Measurements from ENCODE around the gene LAG3. TPM values are rescaled to one million over a fixed set of nuclear protein-coding genes. Genes with fewer than 3 reads are reported as not detected.

Gene LAG3
- polyA plus RNA-seq, 1 of the 3 experiments (the other 2 are of a cell fraction) = 0.72 TPM

GRCh38 chr12:6778574-6779550, 6.5 kb downstream of the LAG3 start (continued):
- TF ChIP-seq FOXJ3 (CRISPR knock-in tag; IDR thresholded peaks at IDR 0.05) (peak; percentile 70; the same call in 1 of the 2 replicates), MXI1 (IDR thresholded peaks at IDR 0.05; ENCODE audit: low read depth, low read length) (peak; percentile 88), FOSL2 (IDR thresholded peaks at IDR 0.05; ENCODE audit: borderline replicate concordance, low read depth) (no peak), SIN3A (IDR thresholded peaks at IDR 0.05; ENCODE audit: borderline replicate concordance, low read depth, low read length) (peak; percentile 83; the same call in 1 of the 2 replicates), ZBTB33 (IDR thresholded peaks at IDR 0.05; ENCODE audit: borderline replicate concordance, low read depth) (no peak), TEAD4 (IDR thresholded peaks at IDR 0.05; ENCODE audit: borderline replicate concordance, insufficient read depth) (no peak), POLR2AphosphoS5 (IDR thresholded peaks at IDR 0.05; ENCODE audit: low read depth, low read length) (peak; percentile 22; the same call in 1 of the 2 replicates), MEF2A (IDR thresholded peaks at IDR 0.05; ENCODE audit: borderline replicate concordance, low read depth) (no peak), USF2 (IDR thresholded peaks at IDR 0.05; ENCODE audit: borderline replicate concordance, low read depth, low read length) (no peak)

DNA sequence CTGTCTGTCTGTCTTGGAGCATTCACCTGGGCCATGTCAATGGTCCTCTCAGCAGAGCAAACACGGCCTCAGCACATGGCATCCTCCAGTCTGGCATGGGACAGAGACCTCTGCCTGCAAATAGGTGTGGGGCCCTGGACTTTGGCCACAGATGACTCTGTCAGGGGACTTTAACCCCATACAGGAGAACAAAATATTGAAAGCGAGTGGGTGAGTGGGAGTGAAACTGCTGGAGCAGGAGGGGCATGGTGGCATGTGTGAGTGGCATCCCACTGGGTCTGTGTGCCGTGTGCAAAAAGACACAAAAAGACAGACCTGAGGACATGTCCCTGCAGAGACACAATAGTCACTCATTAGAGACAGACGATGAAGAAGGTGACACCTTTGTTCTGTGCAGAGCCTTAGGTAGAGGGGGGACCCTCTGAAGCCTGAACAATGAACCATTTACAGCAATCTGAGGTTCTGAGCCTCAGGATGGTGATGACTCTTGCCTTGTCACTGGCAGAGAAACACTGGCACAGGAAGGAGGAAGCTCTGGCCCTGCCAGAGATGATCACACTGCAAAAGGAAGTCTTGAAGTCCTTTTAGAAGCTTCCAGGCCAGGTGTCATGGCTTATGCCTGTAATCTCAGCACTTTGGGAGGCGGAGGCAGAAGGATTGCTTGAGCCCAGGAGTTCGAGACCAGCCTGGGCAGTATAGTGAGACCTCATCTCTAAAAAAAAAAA, 7.5 kb downstream of the LAG3 start:
- H3K27me3 ChIP-seq (ENCODE audit: insufficient read depth) = no peaks in the 10 kb centered on the region
- 73% methylated on average over 6 of the region's 6 CpGs for WGBS (ENCODE audit: low lambda C conversion rate)

More for the DNA sequence above, 7.5 kb downstream of the LAG3 start:
- Histone ChIP-seq H3K4me3 (ENCODE audit: low read depth in 2 of 2, low read length in 1 of 2) (no peak overlapping the region), H3K9me3 (no peaks in the 10 kb centered on the region), H3K79me2 (ENCODE audit: insufficient read depth) (no peaks in the 10 kb centered on the region), H3K9me2 (no peaks in the 10 kb centered on the region), H2AFZ (ENCODE audit: low read depth) (no peak overlapping the region), H3K4me1 (ENCODE audit: control insufficient read depth in 1 of 2, insufficient read depth in 2 of 2, low read depth in 1 of 2, low read length in 1 of 2) (peaks cover 0 to 8% of the 10 kb centered on the region in 2 experiments; a peak in 1 of 4 replicates), H3F3A (replicated peaks; ENCODE audit: insufficient read depth) (peaks cover 7% of the 10 kb centered on the region), H3K36me3 (replicated peaks in 1 of 2; ENCODE audit: control insufficient read depth in 1 of 2, insufficient read depth in 2 of 2, low read length in 1 of 2) (peaks cover 4 to 5% of the 10 kb centered on the region in 2 experiments), H3K27ac (ENCODE audit: low read depth in 2 of 2, low read length in 1 of 2) (no peak overlapping the region), H4K20me1 (ENCODE audit: insufficient read depth) (no peaks in the 10 kb centered on the region), H3K4me2 (no peak overlapping the region), H3K9ac (no peak overlapping the region)
- POLR2A ChIA-PET = interaction anchor here (1.3 to 2.5 kb wide), 2 partner anchors 26 to 27 kb away, joined by 4 to 25 read pairs; partner anchors contain the start of gene MLF2
- DNase-seq = no peak
- no peak for TF ChIP-seq POLR2AphosphoS5 (IDR thresholded peaks at IDR 0.05; ENCODE audit: low read depth, low read length)
- TF ChIP-seq USF1 (IDR thresholded peaks at IDR 0.05; ENCODE audit: borderline replicate concordance, low read depth) = no peak
- no peak for TF ChIP-seq SIN3A (IDR thresholded peaks at IDR 0.05; ENCODE audit: borderline replicate concordance, low read depth, low read length)
- no peak for TF ChIP-seq RXRA (IDR thresholded peaks at IDR 0.05; ENCODE audit: borderline replicate concordance, low read depth)
- TF ChIP-seq NRF1 (IDR thresholded peaks at IDR 0.05; ENCODE audit: low read depth, low read length) = no peak
- TF ChIP-seq FOXM1 (IDR thresholded peaks at IDR 0.05; ENCODE audit: low read depth) = no peak
- TF ChIP-seq EP300 (IDR thresholded peaks at IDR 0.05; ENCODE audit: borderline replicate concordance in 1 of 2, low read depth in 1 of 2, low read length in 1 of 2) = no peak
- no peak for TF ChIP-seq TEAD4 (IDR thresholded peaks at IDR 0.05; ENCODE audit: borderline replicate concordance, insufficient read depth)
- TF ChIP-seq, protein P1, sequence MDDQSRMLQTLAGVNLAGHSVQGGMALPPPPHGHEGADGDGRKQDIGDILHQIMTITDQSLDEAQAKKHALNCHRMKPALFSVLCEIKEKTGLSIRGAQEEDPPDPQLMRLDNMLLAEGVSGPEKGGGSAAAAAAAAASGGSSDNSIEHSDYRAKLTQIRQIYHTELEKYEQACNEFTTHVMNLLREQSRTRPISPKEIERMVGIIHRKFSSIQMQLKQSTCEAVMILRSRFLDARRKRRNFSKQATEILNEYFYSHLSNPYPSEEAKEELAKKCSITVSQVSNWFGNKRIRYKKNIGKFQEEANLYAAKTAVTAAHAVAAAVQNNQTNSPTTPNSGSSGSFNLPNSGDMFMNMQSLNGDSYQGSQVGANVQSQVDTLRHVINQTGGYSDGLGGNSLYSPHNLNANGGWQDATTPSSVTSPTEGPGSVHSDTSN (IDR thresholded peaks at IDR 0.05) = no peak
- TF ChIP-seq RCOR1 (IDR thresholded peaks at IDR 0.05; ENCODE audit: low read length) = no peak
- TF ChIP-seq USF2 (IDR thresholded peaks at IDR 0.05; ENCODE audit: borderline replicate concordance, low read depth, low read length) = no peak
- TF ChIP-seq FOSL2 (IDR thresholded peaks at IDR 0.05; ENCODE audit: borderline replicate concordance, low read depth) = no peak
- CTCF ChIA-PET = interaction anchor here (0.6 to 15.2 kb wide), 17 partner anchors 7 to 217 kb away, joined by 3 to 343 read pairs (median 4); partner anchors contain the start of genes CD4, COPS7A, GPR162 and MLF2
